Chondrocyte (in vitro differentiated cells): ENCODE data around the gene NFKB2. TPM values are rescaled to one million over a fixed set of nuclear protein-coding genes. Genes with fewer than 3 reads are reported as not detected.

Experiments
- DNase-seq: peaks from one replicate; pipeline ENCODE4 v3.0.0; 2021; ENCODE audit warnings: mixed read lengths, low spot score
- H3K27ac Mint-ChIP-seq: one replicate; pipeline ENCODE4 v1.8.0; 2021; ENCODE audit warnings: mild to moderate bottlenecking, moderate library complexity, mixed read lengths; ENCODE audit not compliant: unreplicated experiment
- H3K27me3 Mint-ChIP-seq: 2 replicates; pipeline ENCODE4 v1.8.0; 2021; ENCODE audit warnings: low read depth, mixed read lengths
- H3K36me3 Mint-ChIP-seq: 2 replicates; pipeline ENCODE4 v1.8.0; 2021; ENCODE audit warnings: low read depth, mixed read lengths
- H3K4me1 Mint-ChIP-seq: 2 replicates; pipeline ENCODE4 v1.8.0; 2021; ENCODE audit warnings: low read depth, mild to moderate bottlenecking, mixed read lengths
- H3K4me3 Mint-ChIP-seq: one replicate; pipeline ENCODE4 v1.8.0; 2021; ENCODE audit warnings: mild to moderate bottlenecking, moderate library complexity, mixed read lengths; ENCODE audit not compliant: unreplicated experiment
- H3K9me3 Mint-ChIP-seq: 2 replicates; pipeline ENCODE4 v1.8.0; 2021; ENCODE audit warnings: low read depth, mixed read lengths
- total RNA-seq: library from RNA; stranded (reverse); gene quantifications from 3 replicates; pipeline ENCODE4 v1.2.1, GENCODE V29; 2021
- TF ChIP-seq, protein P1 (sequence below): fragments of 200-600 bp; sonication (generic); IDR thresholded peaks from 2 replicates; pipeline ENCODE4 v1.5.0; 2021; ENCODE audit warnings: antibody characterized with exemption, mild to moderate bottlenecking, moderate library complexity

The NFKB2 gene
- total RNA-seq, 1 donor from 2014 or later: 38.0 TPM

DNA sequence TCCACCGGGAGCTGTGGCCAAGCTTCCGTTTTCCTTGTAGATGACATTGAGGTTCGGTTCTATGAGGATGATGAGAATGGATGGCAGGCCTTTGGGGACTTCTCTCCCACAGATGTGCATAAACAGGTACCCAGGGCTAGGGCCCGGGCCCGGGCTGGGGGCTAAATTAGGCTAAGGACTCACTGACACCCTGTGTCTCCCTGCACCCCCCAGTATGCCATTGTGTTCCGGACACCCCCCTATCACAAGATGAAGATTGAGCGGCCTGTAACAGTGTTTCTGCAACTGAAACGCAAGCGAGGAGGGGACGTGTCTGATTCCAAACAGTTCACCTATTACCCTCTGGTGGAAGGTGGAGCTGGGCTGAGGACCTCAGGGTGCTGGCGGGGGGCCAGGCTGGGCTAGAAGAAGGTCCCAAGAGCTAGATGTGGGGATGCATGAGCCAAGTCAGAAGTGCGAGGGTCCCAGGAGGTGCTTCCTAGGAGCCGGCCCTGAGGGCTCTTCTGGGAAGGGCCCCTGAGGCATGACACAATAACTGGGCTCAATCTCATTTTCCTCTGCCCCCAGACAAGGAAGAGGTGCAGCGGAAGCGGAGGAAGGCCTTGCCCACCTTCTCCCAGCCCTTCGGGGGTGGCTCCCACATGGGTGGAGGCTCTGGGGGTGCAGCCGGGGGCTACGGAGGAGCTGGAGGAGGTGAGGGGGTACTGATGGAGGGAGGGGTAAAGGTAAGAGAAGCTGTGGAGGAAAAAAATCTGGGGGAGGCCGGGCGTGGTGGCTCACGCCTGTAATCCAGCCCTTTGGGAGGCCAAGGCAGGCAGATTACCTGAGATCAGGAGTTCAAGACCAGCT lies 2.9 kb downstream of the NFKB2 start:
- H3K4me1 Mint-ChIP-seq: peaks cover 53% of the 10 kb centered on the region
- no peak for DNase-seq
- H3K36me3 Mint-ChIP-seq: peaks cover 8% of the 10 kb centered on the region
- peak overlapping the region; percentile 65 for H3K27ac Mint-ChIP-seq
- H3K4me3 Mint-ChIP-seq: peak overlapping the region; percentile 62
- no peaks in the 10 kb centered on the region for H3K9me3 Mint-ChIP-seq
- TF ChIP-seq, protein P1, sequence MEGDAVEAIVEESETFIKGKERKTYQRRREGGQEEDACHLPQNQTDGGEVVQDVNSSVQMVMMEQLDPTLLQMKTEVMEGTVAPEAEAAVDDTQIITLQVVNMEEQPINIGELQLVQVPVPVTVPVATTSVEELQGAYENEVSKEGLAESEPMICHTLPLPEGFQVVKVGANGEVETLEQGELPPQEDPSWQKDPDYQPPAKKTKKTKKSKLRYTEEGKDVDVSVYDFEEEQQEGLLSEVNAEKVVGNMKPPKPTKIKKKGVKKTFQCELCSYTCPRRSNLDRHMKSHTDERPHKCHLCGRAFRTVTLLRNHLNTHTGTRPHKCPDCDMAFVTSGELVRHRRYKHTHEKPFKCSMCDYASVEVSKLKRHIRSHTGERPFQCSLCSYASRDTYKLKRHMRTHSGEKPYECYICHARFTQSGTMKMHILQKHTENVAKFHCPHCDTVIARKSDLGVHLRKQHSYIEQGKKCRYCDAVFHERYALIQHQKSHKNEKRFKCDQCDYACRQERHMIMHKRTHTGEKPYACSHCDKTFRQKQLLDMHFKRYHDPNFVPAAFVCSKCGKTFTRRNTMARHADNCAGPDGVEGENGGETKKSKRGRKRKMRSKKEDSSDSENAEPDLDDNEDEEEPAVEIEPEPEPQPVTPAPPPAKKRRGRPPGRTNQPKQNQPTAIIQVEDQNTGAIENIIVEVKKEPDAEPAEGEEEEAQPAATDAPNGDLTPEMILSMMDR: no peak
- H3K27me3 Mint-ChIP-seq: no peaks in the 10 kb centered on the region

DNA sequence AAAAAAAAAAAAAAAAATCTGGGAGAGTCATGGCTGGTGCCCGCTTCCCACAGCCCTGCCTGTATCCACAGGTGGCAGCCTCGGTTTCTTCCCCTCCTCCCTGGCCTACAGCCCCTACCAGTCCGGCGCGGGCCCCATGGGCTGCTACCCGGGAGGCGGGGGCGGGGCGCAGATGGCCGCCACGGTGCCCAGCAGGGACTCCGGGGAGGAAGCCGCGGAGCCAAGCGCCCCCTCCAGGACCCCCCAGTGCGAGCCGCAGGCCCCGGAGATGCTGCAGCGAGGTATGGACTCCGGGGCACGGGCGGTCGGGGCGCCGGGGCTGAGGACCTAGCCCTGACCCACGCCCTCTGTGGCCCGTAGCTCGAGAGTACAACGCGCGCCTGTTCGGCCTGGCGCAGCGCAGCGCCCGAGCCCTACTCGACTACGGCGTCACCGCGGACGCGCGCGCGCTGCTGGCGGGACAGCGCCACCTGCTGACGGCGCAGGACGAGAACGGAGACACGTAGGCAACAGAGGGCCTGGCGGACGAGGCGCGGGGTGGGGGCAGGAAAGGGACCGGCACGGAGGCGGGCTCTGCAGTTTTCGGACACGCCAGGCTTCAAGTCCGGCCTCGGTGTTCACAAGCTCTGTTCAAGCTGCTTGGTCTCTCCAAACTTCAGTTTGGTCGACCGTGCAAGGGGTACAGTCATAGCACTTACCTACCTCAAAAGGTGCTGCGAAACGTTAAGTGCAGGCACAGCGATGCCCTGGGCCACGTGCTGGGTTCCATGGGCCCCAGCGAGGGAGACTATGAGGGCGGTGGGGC lies 3.9 kb downstream of the NFKB2 start:
- Mint-ChIP-seq H3K4me1 (peaks cover 48% of the 10 kb centered on the region), H3K27me3 (no peaks in the 10 kb centered on the region), H3K9me3 (no peaks in the 10 kb centered on the region), H3K36me3 (peaks cover 8% of the 10 kb centered on the region), H3K27ac (peak overlapping the region; percentile 68), H3K4me3 (peak overlapping the region; percentile 62)
- TF ChIP-seq, protein P1: peak; percentile 98
- no peak for DNase-seq

DNA sequence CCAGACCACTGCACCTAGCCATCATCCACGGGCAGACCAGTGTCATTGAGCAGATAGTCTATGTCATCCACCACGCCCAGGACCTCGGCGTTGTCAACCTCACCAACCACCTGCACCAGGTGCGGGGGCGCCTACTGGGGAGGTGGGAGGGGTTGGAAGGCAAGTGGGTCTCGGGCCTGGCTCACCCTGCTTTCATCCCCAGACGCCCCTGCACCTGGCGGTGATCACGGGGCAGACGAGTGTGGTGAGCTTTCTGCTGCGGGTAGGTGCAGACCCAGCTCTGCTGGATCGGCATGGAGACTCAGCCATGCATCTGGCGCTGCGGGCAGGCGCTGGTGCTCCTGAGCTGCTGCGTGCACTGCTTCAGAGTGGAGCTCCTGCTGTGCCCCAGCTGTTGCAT lies 4.6 kb downstream of the NFKB2 start:
- H3K4me3 Mint-ChIP-seq: peak overlapping the region; percentile 62
- TF ChIP-seq, protein P1: no peak
- peak overlapping the region; percentile 68 for H3K27ac Mint-ChIP-seq
- peaks cover 8% of the 10 kb centered on the region for H3K36me3 Mint-ChIP-seq
- DNase-seq: no peak
- no peaks in the 10 kb centered on the region for H3K27me3 Mint-ChIP-seq
- no peaks in the 10 kb centered on the region for H3K9me3 Mint-ChIP-seq
- peaks cover 43% of the 10 kb centered on the region for H3K4me1 Mint-ChIP-seq

DNA sequence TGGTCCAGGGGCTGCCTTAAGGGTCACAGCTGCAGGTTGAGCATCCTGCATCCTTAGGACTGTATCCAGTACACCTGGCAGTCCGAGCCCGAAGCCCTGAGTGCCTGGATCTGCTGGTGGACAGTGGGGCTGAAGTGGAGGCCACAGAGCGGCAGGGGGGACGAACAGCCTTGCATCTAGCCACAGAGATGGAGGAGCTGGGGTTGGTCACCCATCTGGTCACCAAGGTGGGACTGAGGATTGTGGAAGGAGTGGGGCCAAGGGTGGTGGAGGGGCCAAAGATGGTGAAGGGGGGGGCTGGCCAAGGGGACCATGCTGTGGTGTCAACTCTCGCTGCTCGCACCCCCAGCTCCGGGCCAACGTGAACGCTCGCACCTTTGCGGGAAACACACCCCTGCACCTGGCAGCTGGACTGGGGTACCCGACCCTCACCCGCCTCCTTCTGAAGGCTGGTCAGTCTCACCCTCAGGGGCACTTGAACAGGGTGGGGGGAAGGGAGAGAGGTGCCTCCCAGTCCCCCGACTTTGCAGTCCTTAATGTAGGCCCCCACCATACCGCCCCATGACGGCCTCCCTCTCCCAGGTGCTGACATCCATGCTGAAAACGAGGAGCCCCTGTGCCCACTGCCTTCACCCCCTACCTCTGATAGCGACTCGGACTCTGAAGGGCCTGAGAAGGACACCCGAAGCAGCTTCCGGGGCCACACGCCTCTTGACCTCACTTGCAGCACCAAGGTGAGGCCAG lies 5.3 kb downstream of the NFKB2 start:
- Mint-ChIP-seq H3K9me3 (no peaks in the 10 kb centered on the region), H3K4me1 (peaks cover 43% of the 10 kb centered on the region), H3K4me3 (no peak overlapping the region), H3K27ac (no peak overlapping the region), H3K36me3 (peaks cover 8% of the 10 kb centered on the region), H3K27me3 (no peaks in the 10 kb centered on the region)
- no peak for DNase-seq
- TF ChIP-seq, protein P1: no peak

DNA sequence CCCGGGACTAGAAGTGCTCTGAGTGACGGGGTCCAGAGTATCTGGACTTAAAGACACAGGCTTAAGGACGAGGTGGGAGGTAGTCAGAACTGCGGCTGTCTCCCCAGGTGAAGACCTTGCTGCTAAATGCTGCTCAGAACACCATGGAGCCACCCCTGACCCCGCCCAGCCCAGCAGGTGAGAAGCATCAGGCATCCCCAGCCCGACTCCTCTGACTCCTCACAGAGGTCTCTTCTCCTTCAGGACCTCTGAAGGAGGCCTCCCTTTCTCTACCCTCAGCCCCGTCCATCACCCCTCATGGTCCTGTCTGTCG lies 5.8 kb downstream of the NFKB2 start:
- Mint-ChIP-seq H3K4me1 (peaks cover 37% of the 10 kb centered on the region), H3K27me3 (no peaks in the 10 kb centered on the region), H3K27ac (peak overlapping the region; percentile 22), H3K36me3 (peaks cover 8% of the 10 kb centered on the region), H3K4me3 (no peak overlapping the region), H3K9me3 (no peaks in the 10 kb centered on the region)
- TF ChIP-seq, protein P1: no peak
- DNase-seq: no peak
